GM12878 (cell line): Measurements from ENCODE around the gene CST6. TPM values are rescaled to one million over a fixed set of nuclear protein-coding genes. Genes with fewer than 3 reads are reported as not detected.
A peak's percentile ranks its signal among the peaks of the same experiment; 100 is the strongest.

Experiments used
- BMI1 ChIP-seq: fragments of 450-650 bp; IDR thresholded peaks from 2 replicates; pipeline ENCODE4 v1.6.1; 2016; ENCODE audit warnings: mild to moderate bottlenecking, moderate library complexity, borderline replicate concordance
- BRCA1 ChIP-seq: IDR thresholded peaks from 2 replicates; pipeline ENCODE4 v1.6.1; 2011; ENCODE audit warnings: low read depth, low read length, improper control_type of control experiment
- CBX3 ChIP-seq: fragments of 200-600 bp; sonication (generic); IDR thresholded peaks from 2 replicates; pipeline ENCODE4 v1.6.1; 2016; ENCODE audit warnings: low read depth, borderline replicate concordance
- CEBPB ChIP-seq, 2 experiments: fragments of 150-350 bp in 1 of 2; IDR thresholded peaks; 2 replicates each; pipeline ENCODE4 v1.6.1; 2012 to 2014; ENCODE audit warnings: low read depth in 2 of 2, low read length in 2 of 2, borderline replicate concordance in 1 of 2, inconsistent platforms in 1 of 2
- CHD1 ChIP-seq: IDR thresholded peaks from 2 replicates; pipeline ENCODE4 v1.6.1; 2012; ENCODE audit warnings: low read depth, low read length, improper control_type of control experiment
- EED ChIP-seq: sonication (generic); IDR thresholded peaks from 2 replicates; pipeline ENCODE4 v1.6.1; 2016; ENCODE audit warnings: antibody characterized with exemption, low read depth
- ESRRA ChIP-seq: IDR thresholded peaks from 2 replicates; pipeline ENCODE4 v1.6.1; 2012; ENCODE audit warnings: mild to moderate bottlenecking, low read length, improper control_type of control experiment
- HDAC6 ChIP-seq: fragments of 200-600 bp; sonication (generic); IDR thresholded peaks from one replicate; pipeline ENCODE4 v1.8.0; 2017; ENCODE audit warnings: antibody characterized with exemption; ENCODE audit not compliant: unreplicated experiment
- IKZF2 ChIP-seq, 2 experiments: fragments of 450-650 bp; IDR thresholded peaks; 2 replicates each; pipeline ENCODE4 v1.6.1; 2017; ENCODE audit warnings: mild to moderate bottlenecking in 2 of 2, moderate library complexity in 2 of 2
- JUND ChIP-seq: IDR thresholded peaks from 2 replicates; pipeline ENCODE4 v1.6.1; 2012; ENCODE audit warnings: low read depth, mild to moderate bottlenecking, low read length, improper control_type of control experiment, moderate library complexity
- KDM1A ChIP-seq: fragments of 200-600 bp; sonication (generic); IDR thresholded peaks from 2 replicates; pipeline ENCODE4 v1.6.1; 2016; ENCODE audit warnings: borderline replicate concordance
- MEF2A ChIP-seq: IDR thresholded peaks from 2 replicates; pipeline ENCODE4 v1.6.1; 2011; ENCODE audit warnings: low read depth, mild to moderate bottlenecking, low read length, moderate library complexity; ENCODE audit not compliant: insufficient read depth
- RAD51 ChIP-seq: fragments of 450-650 bp; IDR thresholded peaks from 2 replicates; pipeline ENCODE4 v1.6.1; 2016; ENCODE audit warnings: moderate library complexity, mild to moderate bottlenecking, inconsistent platforms
- RFX5 ChIP-seq: IDR thresholded peaks from 2 replicates; pipeline ENCODE4 v1.6.1; 2011; ENCODE audit warnings: low read depth, low read length, improper control_type of control experiment
- SIN3A ChIP-seq: IDR thresholded peaks from 2 replicates; pipeline ENCODE4 v1.6.1; 2012; ENCODE audit warnings: low read depth, low read length, improper control_type of control experiment
- SMAD1 ChIP-seq: fragments of 450-650 bp; IDR thresholded peaks from 2 replicates; pipeline ENCODE4 v1.6.1; 2018; ENCODE audit warnings: mild to moderate bottlenecking, low read depth; ENCODE audit not compliant: partially characterized antibody
- SPI1 ChIP-seq: IDR thresholded peaks from 2 replicates; pipeline ENCODE4 v1.6.1; 2011; ENCODE audit warnings: low read depth, mild to moderate bottlenecking, low read length, moderate library complexity, borderline replicate concordance; ENCODE audit not compliant: insufficient read depth
- YBX1 ChIP-seq: fragments of 450-650 bp; IDR thresholded peaks from 2 replicates; pipeline ENCODE4 v1.6.1; 2016; ENCODE audit warnings: antibody characterized with exemption
- polyA plus RNA-seq, 11 experiments: library from polyadenylated mRNA; depleted of rRNA in 4 of 11; unstranded in 6 of 11; stranded (reverse) in 5 of 11; fragments of >200 nt; fragmentation: Nextera tagmentation in 4 of 11; fragmentation: Illumina TruSeq in 1 of 11; extraction: Ambion mirVana in 4 of 11; extraction: Trizol in 1 of 11; gene quantifications; 1 replicate in 1 of 11; 2 replicates in 10 of 11; pipeline versions ENCODE4 v1.2.1 to v1.2.3, GENCODE V29; 2011 to 2016; ENCODE audit warnings: inconsistent platforms in 2 of 11, missing spikeins in 2 of 11, low read depth in 1 of 11
- total RNA-seq, 4 experiments: library from RNA; depleted of rRNA in 3 of 4; stranded (reverse); fragments of >200 nt in 3 of 4; fragmentation: Illumina TruSeq in 1 of 4; extraction: Trizol in 1 of 4; gene quantifications; 2 replicates each; pipeline versions ENCODE4 v1.2.1 to v1.2.3, GENCODE V29; 2013 to 2021
- TF ChIP-seq, protein P1 (sequence below): fragments of 450-650 bp; formaldehyde crosslinking; IDR thresholded peaks from 2 replicates; pipeline ENCODE4 v1.4.0; 2022; ENCODE audit warnings: mild to moderate bottlenecking, moderate library complexity
- TF ChIP-seq, protein P2 (sequence below): fragments of 450-650 bp; IDR thresholded peaks from 2 replicates; pipeline ENCODE4 v1.6.1; 2017; ENCODE audit warnings: mild to moderate bottlenecking
- TF ChIP-seq, protein P3 (sequence below): IDR thresholded peaks from 2 replicates; pipeline ENCODE4 v1.6.1; 2012; ENCODE audit warnings: low read depth, low read length, improper control_type of control experiment
- TF ChIP-seq, protein P4 (sequence below): fragments of 450-650 bp; IDR thresholded peaks from 2 replicates; pipeline ENCODE4 v1.6.1; 2017; ENCODE audit warnings: mild to moderate bottlenecking, low read depth, inconsistent platforms; ENCODE audit not compliant: poor library complexity, severe bottlenecking

Gene CST6
- total and polyA plus RNA-seq, 10 of the 15 experiments (the other 5 are each of a cell fraction or from before 2014, with no cell fraction given), result not detected

DNA sequence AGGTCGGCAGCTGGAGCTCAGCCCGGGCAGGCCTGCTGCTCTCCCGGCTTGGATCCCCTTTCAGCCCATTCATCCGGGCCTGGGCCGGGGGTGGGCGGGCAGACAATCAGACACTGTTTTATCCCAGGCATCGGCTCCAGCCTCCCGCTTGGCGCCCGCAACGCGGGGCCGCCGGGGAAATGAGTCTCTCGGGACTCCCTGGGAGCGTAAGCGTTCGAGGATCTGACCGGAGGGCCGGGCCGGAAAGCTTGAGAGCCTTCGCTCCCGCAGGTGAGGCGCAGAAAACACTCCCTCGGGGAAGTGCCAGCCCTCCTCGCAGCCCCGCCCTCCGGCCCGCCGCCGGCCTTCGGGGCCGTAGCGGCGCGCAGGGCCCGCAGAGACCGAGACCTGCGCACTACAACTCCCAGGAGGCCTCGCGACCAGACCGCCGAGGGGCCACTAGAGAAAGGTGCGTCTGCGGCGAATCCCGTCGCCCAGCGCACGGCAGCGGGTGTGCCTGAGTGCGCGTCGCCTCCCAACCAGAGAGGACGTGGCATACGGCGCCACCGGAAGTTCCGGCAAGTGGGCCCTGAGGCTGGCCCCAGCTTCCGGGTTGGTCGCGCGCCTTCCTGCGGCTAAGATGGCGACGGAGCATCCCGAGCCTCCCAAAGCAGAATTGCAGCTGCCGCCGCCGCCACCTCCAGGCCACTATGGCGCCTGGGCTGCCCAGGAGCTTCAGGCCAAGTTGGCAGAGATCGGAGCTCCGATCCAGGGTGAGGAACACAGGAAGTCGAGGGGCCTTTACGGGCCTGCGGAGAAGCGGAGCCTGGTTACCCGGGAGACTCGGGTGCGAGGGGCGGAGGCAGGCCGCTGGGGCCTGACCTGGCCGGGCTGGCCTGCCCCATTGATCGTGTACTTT lies 40.2 kb downstream of the CST6 start, which contains the start of gene SF3B2 (continued):
- TF ChIP-seq, protein P1, sequence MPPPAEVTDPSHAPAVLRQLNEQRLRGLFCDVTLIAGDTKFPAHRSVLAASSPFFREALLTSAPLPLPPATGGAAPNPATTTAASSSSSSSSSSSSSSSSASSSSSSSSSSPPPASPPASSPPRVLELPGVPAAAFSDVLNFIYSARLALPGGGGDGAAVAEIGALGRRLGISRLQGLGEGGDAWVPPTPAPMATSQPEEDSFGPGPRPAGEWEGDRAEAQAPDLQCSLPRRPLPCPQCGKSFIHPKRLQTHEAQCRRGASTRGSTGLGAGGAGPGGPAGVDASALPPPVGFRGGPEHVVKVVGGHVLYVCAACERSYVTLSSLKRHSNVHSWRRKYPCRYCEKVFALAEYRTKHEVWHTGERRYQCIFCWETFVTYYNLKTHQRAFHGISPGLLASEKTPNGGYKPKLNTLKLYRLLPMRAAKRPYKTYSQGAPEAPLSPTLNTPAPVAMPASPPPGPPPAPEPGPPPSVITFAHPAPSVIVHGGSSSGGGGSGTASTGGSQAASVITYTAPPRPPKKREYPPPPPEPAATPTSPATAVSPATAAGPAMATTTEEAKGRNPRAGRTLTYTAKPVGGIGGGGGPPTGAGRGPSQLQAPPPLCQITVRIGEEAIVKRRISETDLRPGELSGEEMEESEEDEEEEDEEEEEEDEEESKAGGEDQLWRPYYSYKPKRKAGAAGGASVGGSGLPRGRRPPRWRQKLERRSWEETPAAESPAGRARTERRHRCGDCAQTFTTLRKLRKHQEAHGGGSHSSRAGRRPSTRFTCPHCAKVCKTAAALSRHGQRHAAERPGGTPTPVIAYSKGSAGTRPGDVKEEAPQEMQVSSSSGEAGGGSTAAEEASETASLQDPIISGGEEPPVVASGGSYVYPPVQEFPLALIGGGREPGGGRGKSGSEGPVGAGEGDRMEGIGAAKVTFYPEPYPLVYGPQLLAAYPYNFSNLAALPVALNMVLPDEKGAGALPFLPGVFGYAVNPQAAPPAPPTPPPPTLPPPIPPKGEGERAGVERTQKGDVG (CRISPR knock-in tag), result no peak
- TF ChIP-seq CBX3 (no peak), RAD51 (no peak), EED (no peak; the same call in 1 of the 2 replicates), YBX1 (no peak), KDM1A (no peak), JUND (no peak), SIN3A (no peak; the same call in none of the 2 replicates), CHD1 (no peak), BRCA1 (no peak), BMI1 (no peak), ESRRA (0 out of 2 replicates have a peak, but pooled peaks have one; percentile 19), MEF2A (no peak), SPI1 (no peak; the same call in 1 of the 2 replicates), CEBPB (IDR thresholded peaks at IDR 0.05; ENCODE audit: borderline replicate concordance in 1 of 2, low read depth in 2 of 2, low read length in 2 of 2) (no peak), IKZF2 (IDR thresholded peaks at IDR 0.05) (peak in 1 of 2 experiments; percentile 19; a peak in 1 of 4 replicates), SMAD1 (no peak), RFX5 (peak; percentile 23; the same call in 1 of the 2 replicates), HDAC6 (no peak)
- TF ChIP-seq, protein P2, sequence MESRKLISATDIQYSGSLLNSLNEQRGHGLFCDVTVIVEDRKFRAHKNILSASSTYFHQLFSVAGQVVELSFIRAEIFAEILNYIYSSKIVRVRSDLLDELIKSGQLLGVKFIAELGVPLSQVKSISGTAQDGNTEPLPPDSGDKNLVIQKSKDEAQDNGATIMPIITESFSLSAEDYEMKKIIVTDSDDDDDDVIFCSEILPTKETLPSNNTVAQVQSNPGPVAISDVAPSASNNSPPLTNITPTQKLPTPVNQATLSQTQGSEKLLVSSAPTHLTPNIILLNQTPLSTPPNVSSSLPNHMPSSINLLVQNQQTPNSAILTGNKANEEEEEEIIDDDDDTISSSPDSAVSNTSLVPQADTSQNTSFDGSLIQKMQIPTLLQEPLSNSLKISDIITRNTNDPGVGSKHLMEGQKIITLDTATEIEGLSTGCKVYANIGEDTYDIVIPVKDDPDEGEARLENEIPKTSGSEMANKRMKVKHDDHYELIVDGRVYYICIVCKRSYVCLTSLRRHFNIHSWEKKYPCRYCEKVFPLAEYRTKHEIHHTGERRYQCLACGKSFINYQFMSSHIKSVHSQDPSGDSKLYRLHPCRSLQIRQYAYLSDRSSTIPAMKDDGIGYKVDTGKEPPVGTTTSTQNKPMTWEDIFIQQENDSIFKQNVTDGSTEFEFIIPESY, result no peak
- TF ChIP-seq, protein P3, sequence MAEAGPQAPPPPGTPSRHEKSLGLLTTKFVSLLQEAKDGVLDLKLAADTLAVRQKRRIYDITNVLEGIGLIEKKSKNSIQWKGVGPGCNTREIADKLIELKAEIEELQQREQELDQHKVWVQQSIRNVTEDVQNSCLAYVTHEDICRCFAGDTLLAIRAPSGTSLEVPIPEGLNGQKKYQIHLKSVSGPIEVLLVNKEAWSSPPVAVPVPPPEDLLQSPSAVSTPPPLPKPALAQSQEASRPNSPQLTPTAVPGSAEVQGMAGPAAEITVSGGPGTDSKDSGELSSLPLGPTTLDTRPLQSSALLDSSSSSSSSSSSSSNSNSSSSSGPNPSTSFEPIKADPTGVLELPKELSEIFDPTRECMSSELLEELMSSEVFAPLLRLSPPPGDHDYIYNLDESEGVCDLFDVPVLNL, result no peak
- TF ChIP-seq, protein P4, sequence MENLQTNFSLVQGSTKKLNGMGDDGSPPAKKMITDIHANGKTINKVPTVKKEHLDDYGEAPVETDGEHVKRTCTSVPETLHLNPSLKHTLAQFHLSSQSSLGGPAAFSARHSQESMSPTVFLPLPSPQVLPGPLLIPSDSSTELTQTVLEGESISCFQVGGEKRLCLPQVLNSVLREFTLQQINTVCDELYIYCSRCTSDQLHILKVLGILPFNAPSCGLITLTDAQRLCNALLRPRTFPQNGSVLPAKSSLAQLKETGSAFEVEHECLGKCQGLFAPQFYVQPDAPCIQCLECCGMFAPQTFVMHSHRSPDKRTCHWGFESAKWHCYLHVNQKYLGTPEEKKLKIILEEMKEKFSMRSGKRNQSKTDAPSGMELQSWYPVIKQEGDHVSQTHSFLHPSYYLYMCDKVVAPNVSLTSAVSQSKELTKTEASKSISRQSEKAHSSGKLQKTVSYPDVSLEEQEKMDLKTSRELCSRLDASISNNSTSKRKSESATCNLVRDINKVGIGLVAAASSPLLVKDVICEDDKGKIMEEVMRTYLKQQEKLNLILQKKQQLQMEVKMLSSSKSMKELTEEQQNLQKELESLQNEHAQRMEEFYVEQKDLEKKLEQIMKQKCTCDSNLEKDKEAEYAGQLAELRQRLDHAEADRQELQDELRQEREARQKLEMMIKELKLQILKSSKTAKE, result no peak
